ENCODE data around the gene CAMTA1.

GRCh38 chr1:7780976-7781375 lies 995.7 kb downstream of the CAMTA1 start:
- TF ChIP-seq CTCF (IDR thresholded peaks at IDR 0.05) (no peak), REST (IDR thresholded peaks at IDR 0.05; ENCODE audit: insufficient read depth in 1 of 2, low read depth in 2 of 2, low read length in 1 of 2) (no peak), SIN3A (IDR thresholded peaks at IDR 0.05; ENCODE audit: borderline replicate concordance, insufficient read depth, low read depth, low read length) (no peak), POLR2AphosphoS5 (IDR thresholded peaks at IDR 0.05; ENCODE audit: low read depth, low read length) (no peak), TCF7L2 (IDR thresholded peaks at IDR 0.05; ENCODE audit: low read depth, low read length) (no peak)
